Activated T-cell treated with anti-CD3 and anti-CD28 coated beads, Interleukin-2, amount 50 U/mL, for 24 hours (primary cell): ENCODE data around the gene HSDL1.

Experiments
- DNase-seq: peaks from one replicate; pipeline ENCODE4 v3.0.0-alpha.2; 2020
- H3K27ac Mint-ChIP-seq: 2 replicates; pipeline ENCODE4 v1.8.0; 2020; ENCODE audit warnings: mild to moderate bottlenecking, mixed read lengths
- H3K27me3 Mint-ChIP-seq: 2 replicates; pipeline ENCODE4 v1.8.0; 2020; ENCODE audit warnings: mixed read lengths
- H3K36me3 Mint-ChIP-seq: 2 replicates; pipeline ENCODE4 v1.8.0; 2020; ENCODE audit warnings: low read depth, mixed read lengths
- H3K4me1 Mint-ChIP-seq: 2 replicates; pipeline ENCODE4 v1.8.0; 2020; ENCODE audit warnings: low read depth, mixed read lengths
- H3K4me3 Mint-ChIP-seq: 2 replicates; pipeline ENCODE4 v1.8.0; 2020; ENCODE audit warnings: mild to moderate bottlenecking, moderate library complexity, mixed read lengths
- H3K9me3 Mint-ChIP-seq: 2 replicates; pipeline ENCODE4 v1.8.0; 2020; ENCODE audit warnings: mixed read lengths

HSDL1 gene

GRCh38 chr16:84159800-84160199 is 14.8 kb upstream of the HSDL1 start:
- Mint-ChIP-seq H3K4me3 (no peak overlapping the region), H3K27ac (no peak overlapping the region), H3K9me3 (no peaks in the 10 kb centered on the region), H3K4me1 (peaks cover 5% of the 10 kb centered on the region), H3K27me3 (peaks cover 57% of the 10 kb centered on the region), H3K36me3 (no peaks in the 10 kb centered on the region)
- no peak for DNase-seq

GRCh38 chr16:84159007-84159406 is 14.0 kb upstream of the HSDL1 start:
- H3K27me3 Mint-ChIP-seq, result peaks cover 54% of the 10 kb centered on the region
- no peak overlapping the region for H3K27ac Mint-ChIP-seq
- DNase-seq, result no peak
- H3K4me3 Mint-ChIP-seq, result no peak overlapping the region
- H3K36me3 Mint-ChIP-seq, result no peaks in the 10 kb centered on the region
- H3K9me3 Mint-ChIP-seq, result no peaks in the 10 kb centered on the region
- peaks cover 5% of the 10 kb centered on the region for H3K4me1 Mint-ChIP-seq

- peaks cover 5% of the 10 kb centered on the region for H3K4me1 Mint-ChIP-seq
- no peak for DNase-seq
- H3K27ac Mint-ChIP-seq, result no peak overlapping the region
- H3K36me3 Mint-ChIP-seq, result no peaks in the 10 kb centered on the region
- peaks cover 43% of the 10 kb centered on the region for H3K27me3 Mint-ChIP-seq
- no peaks in the 10 kb centered on the region for H3K9me3 Mint-ChIP-seq
- no peak overlapping the region for H3K4me3 Mint-ChIP-seq
Measured at GRCh38 chr16:84156342-84156784, 11.4 kb upstream of the HSDL1 start.

- peaks cover 5% of the 10 kb centered on the region for H3K4me1 Mint-ChIP-seq
- H3K27ac Mint-ChIP-seq, result no peak overlapping the region
- no peak overlapping the region for H3K4me3 Mint-ChIP-seq
- peaks cover 44% of the 10 kb centered on the region for H3K27me3 Mint-ChIP-seq
- no peaks in the 10 kb centered on the region for H3K36me3 Mint-ChIP-seq
- DNase-seq, result no peak
- no peaks in the 10 kb centered on the region for H3K9me3 Mint-ChIP-seq
Measured at GRCh38 chr16:84155771-84156170, 10.8 kb upstream of the HSDL1 start.

- Mint-ChIP-seq H3K27me3 (peaks cover 44% of the 10 kb centered on the region), H3K4me3 (no peak overlapping the region), H3K4me1 (peaks cover 5% of the 10 kb centered on the region), H3K36me3 (no peaks in the 10 kb centered on the region), H3K27ac (no peak overlapping the region), H3K9me3 (no peaks in the 10 kb centered on the region)
- DNase-seq, result no peak
Measured at GRCh38 chr16:84155226-84155625, 10.2 kb upstream of the HSDL1 start.

GRCh38 chr16:84153660-84154214 is 8.8 kb upstream of the HSDL1 start:
- Mint-ChIP-seq H3K4me3 (no peak overlapping the region), H3K27ac (no peak overlapping the region), H3K4me1 (peaks cover 7% of the 10 kb centered on the region), H3K9me3 (no peaks in the 10 kb centered on the region), H3K27me3 (peaks cover 31% of the 10 kb centered on the region), H3K36me3 (no peaks in the 10 kb centered on the region)
- DNase-seq, result no peak

- Mint-ChIP-seq H3K27me3 (peaks cover 14% of the 10 kb centered on the region), H3K9me3 (no peaks in the 10 kb centered on the region), H3K27ac (no peak overlapping the region), H3K4me3 (no peak overlapping the region), H3K36me3 (no peaks in the 10 kb centered on the region), H3K4me1 (peaks cover 2% of the 10 kb centered on the region)
- DNase-seq, result no peak
Measured at GRCh38 chr16:84150926-84151325, 5.9 kb upstream of the HSDL1 start.

DNA sequence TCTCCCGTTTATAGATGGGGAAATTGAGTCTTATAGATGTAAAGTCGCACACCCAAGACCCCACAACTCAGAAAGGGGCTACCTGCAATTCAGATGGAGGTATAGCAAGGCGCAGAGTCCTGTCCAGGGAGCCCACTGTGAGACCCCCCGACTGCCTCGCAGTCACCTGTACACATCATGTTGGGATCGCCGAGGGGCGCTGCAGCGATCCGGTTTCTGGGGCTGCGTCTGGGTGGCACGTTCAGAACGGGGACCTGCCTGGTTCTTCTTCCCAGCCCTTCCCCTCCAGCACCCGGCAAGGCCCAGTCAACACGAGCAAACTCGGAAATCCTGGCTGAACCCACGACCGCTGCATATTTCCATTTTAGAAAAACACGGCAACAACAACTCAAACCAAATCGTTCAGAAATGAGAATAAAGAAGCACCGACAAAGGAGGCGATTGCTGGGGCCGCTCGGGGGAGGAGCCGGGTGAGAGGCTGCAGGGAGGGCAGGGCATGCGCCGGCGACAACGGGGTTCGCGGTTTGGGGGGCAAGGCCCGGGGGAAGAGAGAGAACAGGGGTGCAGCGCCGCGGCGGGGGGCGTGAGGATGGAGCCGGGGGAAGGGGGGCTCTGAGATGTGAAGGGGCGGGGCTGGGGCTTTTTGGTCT is 643 bp downstream of the HSDL1 start:
- peak; percentile 64 for DNase-seq
- peak overlapping the region; percentile 90 for H3K27ac Mint-ChIP-seq
- H3K4me3 Mint-ChIP-seq, result peak overlapping the region; percentile 96
- H3K36me3 Mint-ChIP-seq, result peaks cover 5% of the 10 kb centered on the region
- H3K4me1 Mint-ChIP-seq, result peaks cover 26% of the 10 kb centered on the region
- H3K9me3 Mint-ChIP-seq, result no peaks in the 10 kb centered on the region
- H3K27me3 Mint-ChIP-seq, result no peaks in the 10 kb centered on the region

DNA sequence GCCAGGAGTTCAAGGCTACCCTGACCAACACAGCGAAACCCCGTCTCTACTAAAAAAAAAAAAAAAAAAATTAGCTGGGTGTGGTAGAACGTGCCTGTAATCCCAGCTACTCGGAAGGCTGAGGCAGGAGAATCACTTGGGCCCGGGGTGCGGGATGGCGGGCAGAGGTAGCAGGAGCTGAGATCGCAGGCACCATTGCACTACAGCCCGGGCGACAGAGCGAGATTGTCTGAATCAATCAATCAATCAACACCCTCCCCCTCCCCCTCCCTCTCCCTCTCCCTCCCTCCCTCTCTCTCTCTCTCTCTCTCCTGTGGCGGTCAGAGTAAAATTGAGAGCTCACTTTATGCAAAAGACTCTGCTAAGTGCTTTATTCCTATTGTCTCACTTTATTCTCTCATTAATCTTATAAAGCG is 1.2 kb downstream of the HSDL1 start:
- Mint-ChIP-seq H3K36me3 (peaks cover 5% of the 10 kb centered on the region), H3K9me3 (no peaks in the 10 kb centered on the region), H3K4me1 (peaks cover 31% of the 10 kb centered on the region), H3K4me3 (peak overlapping the region; percentile 96), H3K27ac (peak overlapping the region; percentile 90), H3K27me3 (no peaks in the 10 kb centered on the region)
- no peak for DNase-seq

GRCh38 chr16:84143081-84143480 is 1.9 kb downstream of the HSDL1 start:
- no peak overlapping the region for H3K27ac Mint-ChIP-seq
- peak overlapping the region; percentile 96 for H3K4me3 Mint-ChIP-seq
- H3K36me3 Mint-ChIP-seq, result peaks cover 5% of the 10 kb centered on the region
- H3K9me3 Mint-ChIP-seq, result no peaks in the 10 kb centered on the region
- DNase-seq, result no peak
- no peaks in the 10 kb centered on the region for H3K27me3 Mint-ChIP-seq
- peaks cover 37% of the 10 kb centered on the region for H3K4me1 Mint-ChIP-seq

DNA sequence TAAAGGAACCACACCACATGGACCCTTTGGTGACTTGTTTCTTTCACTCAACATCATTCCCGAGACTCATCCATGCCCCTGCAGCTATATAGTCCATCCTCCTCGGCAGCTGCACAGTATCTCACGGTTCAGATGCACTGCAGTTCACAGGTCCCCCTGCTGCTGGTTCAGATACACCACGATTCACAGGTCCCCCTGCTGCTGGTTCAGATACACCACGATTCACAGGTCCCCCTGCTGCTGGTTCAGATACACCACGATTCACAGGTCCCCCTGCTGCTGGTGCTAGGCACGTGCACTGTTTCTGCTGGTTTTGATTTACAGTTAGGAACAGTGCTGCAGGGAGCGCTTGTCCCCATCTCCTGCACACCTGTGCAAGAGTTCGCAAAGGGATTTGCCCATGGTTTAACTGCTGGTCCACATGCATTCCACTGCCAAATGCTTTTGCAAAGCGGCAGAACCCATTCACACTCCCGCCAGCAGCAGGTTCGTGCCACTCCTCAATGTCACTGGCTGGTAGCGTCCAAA is 3.8 kb downstream of the HSDL1 start:
- Mint-ChIP-seq H3K9me3 (no peaks in the 10 kb centered on the region), H3K27me3 (no peaks in the 10 kb centered on the region), H3K4me3 (no peak overlapping the region), H3K36me3 (peaks cover 5% of the 10 kb centered on the region), H3K4me1 (peaks cover 55% of the 10 kb centered on the region), H3K27ac (no peak overlapping the region)
- no peak for DNase-seq

GRCh38 chr16:84139628-84140258 is 5.2 kb downstream of the HSDL1 start:
- peak overlapping the region; percentile 30 for H3K27ac Mint-ChIP-seq
- peaks cover 5% of the 10 kb centered on the region for H3K36me3 Mint-ChIP-seq
- no peak overlapping the region for H3K4me3 Mint-ChIP-seq
- no peaks in the 10 kb centered on the region for H3K9me3 Mint-ChIP-seq
- H3K4me1 Mint-ChIP-seq, result peaks cover 61% of the 10 kb centered on the region
- DNase-seq, result no peak
- H3K27me3 Mint-ChIP-seq, result no peaks in the 10 kb centered on the region

- Mint-ChIP-seq H3K36me3 (peaks cover under 1% of the 10 kb centered on the region), H3K27me3 (no peaks in the 10 kb centered on the region), H3K4me3 (peak overlapping the region; percentile 2), H3K9me3 (no peaks in the 10 kb centered on the region), H3K4me1 (peaks cover 57% of the 10 kb centered on the region), H3K27ac (peak overlapping the region; percentile 72)
- no peak for DNase-seq
Measured at GRCh38 chr16:84138824-84139627, 6.0 kb downstream of the HSDL1 start.

DNA sequence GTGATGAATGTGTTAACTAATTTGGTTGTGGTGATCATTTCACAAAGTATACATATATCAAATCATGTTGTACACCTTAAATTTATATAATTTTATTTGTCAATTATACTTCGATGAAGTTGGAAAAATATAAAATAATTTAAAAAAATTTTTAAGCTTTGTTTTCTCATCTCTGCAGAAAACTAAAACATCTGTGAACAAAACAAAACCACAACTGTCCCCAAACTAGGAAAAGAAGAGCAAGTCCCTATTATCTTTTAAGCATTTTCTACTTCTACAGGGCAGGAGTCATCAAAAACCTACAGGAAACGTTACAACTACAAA is 6.5 kb downstream of the HSDL1 start:
- Mint-ChIP-seq H3K4me1 (peaks cover 56% of the 10 kb centered on the region), H3K4me3 (no peak overlapping the region), H3K36me3 (peaks cover 3% of the 10 kb centered on the region)

More for the DNA sequence above, 6.5 kb downstream of the HSDL1 start:
- H3K9me3 Mint-ChIP-seq, result no peaks in the 10 kb centered on the region
- H3K27ac Mint-ChIP-seq, result peak overlapping the region; percentile 72
- no peaks in the 10 kb centered on the region for H3K27me3 Mint-ChIP-seq
- no peak for DNase-seq
